A549 (cell line): ENCODE measurements around the gene DSEL. TPM values are rescaled to one million over a fixed set of nuclear protein-coding genes. Genes with fewer than 3 reads are reported as not detected.

Experiments used
- ATAC-seq, 2 experiments: fragments of 200-7000 bp in 1 of 2; fragments of >200 bp in 1 of 2; cut with Nextera tagmentation in 1 of 2; cut with Tn5 transposase in 1 of 2; 3 replicates each; pipeline versions ENCODE4 v1.8.0 to v1.9.1; 2018 to 2020; ENCODE audit warnings: mild to moderate bottlenecking in 1 of 2, moderate library complexity in 1 of 2
- CTCF ChIA-PET: fragments of 300-600 bp; sonication (Branson Sonifier 250); formaldehyde crosslinking; extraction: SDS; loops from one replicate; lab custom pipeline; 2021; ENCODE audit warnings: antibody characterized with exemption, inconsistent platforms; lab: Yijun Ruan, JAX
- POLR2A ChIA-PET: fragments of 350-600 bp; formaldehyde crosslinking; extraction: SDS; loops from one replicate; lab custom pipeline; 2021; ENCODE audit warnings: antibody characterized with exemption, inconsistent platforms; lab: Yijun Ruan, JAX
- DNase-seq, 2 experiments: peaks; one replicate each; pipeline versions ENCODE4 v3.0.0 to v3.0.0-alpha.2; 2011 to 2016; ENCODE audit warnings: low read depth in 1 of 2, low spot score in 1 of 2
- FAIRE-seq: peaks from 2 replicates; lab custom pipeline; 2011; peaks lifted over from hg19 to GRCh38; lab: Jason Lieb, UNC
- H3K27ac ChIP-seq, 2 experiments: fragments of >200 bp; sonication (Bioruptor Twin); formaldehyde crosslinking; 3 replicates each; pipeline ENCODE4 v1.5.1; 2016 to 2017
- H3K4me1 ChIP-seq: fragments of >200 bp; sonication (Bioruptor Twin); formaldehyde crosslinking; 3 replicates; pipeline ENCODE4 v1.6.1; 2016
- H3K4me2 ChIP-seq: fragments of >200 bp; sonication (Bioruptor Twin); formaldehyde crosslinking; 3 replicates; pipeline ENCODE4 v1.6.1; 2016
- H3K4me3 ChIP-seq: fragments of >200 bp; sonication (Bioruptor Twin); formaldehyde crosslinking; 3 replicates; pipeline ENCODE4 v1.5.1; 2016
- H3K9me3 ChIP-seq: fragments of >200 bp; sonication (Bioruptor Twin); formaldehyde crosslinking; 3 replicates; pipeline ENCODE4 v1.6.1; 2016
- CBX8 ChIP-seq: fragments of 200-600 bp; sonication (generic); IDR thresholded peaks from 2 replicates; pipeline ENCODE4 v1.6.1; 2016
- CHD2 ChIP-seq: fragments of 150-350 bp; IDR thresholded peaks from 2 replicates; pipeline ENCODE4 v1.6.1; 2014; ENCODE audit warnings: low read length; ENCODE audit not compliant: partially characterized antibody
- EHF ChIP-seq: fragments of 250-450 bp; sonication (Bioruptor Pico); IDR thresholded peaks from 2 replicates; pipeline ENCODE4 v1.5.0; 2020; ENCODE audit warnings: mild to moderate bottlenecking
- EHMT2 ChIP-seq: fragments of 200-600 bp; sonication (generic); IDR thresholded peaks from 2 replicates; pipeline ENCODE4 v1.6.1; 2016; ENCODE audit warnings: antibody characterized with exemption, low read depth, mild to moderate bottlenecking, moderate library complexity
- FOSB ChIP-seq: fragments of 250-450 bp; sonication (Bioruptor Pico); IDR thresholded peaks from 2 replicates; pipeline ENCODE4 v1.5.0; 2020; ENCODE audit warnings: mild to moderate bottlenecking, moderate library complexity
- FOSL2 ChIP-seq, 2 experiments: fragments of 450-650 bp in 1 of 2; fragments of >200 bp in 1 of 2; sonication (Bioruptor Twin) in 1 of 2; formaldehyde crosslinking; IDR thresholded peaks; 2 replicates each; pipeline versions ENCODE4 v1.5.0 to v1.6.1; 2016 to 2020; ENCODE audit warnings: mild to moderate bottlenecking in 1 of 2, moderate library complexity in 1 of 2
- FOXS1 ChIP-seq: fragments of 250-450 bp; sonication (Bioruptor Pico); IDR thresholded peaks from 2 replicates; pipeline ENCODE4 v1.5.0; 2020; ENCODE audit warnings: mild to moderate bottlenecking, moderate library complexity
- HEYL ChIP-seq: fragments of 250-450 bp; sonication (Bioruptor Pico); IDR thresholded peaks from 2 replicates; pipeline ENCODE4 v1.8.0; 2021; ENCODE audit warnings: mild to moderate bottlenecking, moderate library complexity
- JUNB ChIP-seq: fragments of >200 bp; sonication (Bioruptor Twin); formaldehyde crosslinking; IDR thresholded peaks from 2 replicates; pipeline ENCODE4 v1.6.1; 2016
- MAFK ChIP-seq: fragments of 450-650 bp; IDR thresholded peaks from 2 replicates; pipeline ENCODE4 v1.6.1; 2014; ENCODE audit not compliant: partially characterized antibody
- MAX ChIP-seq: IDR thresholded peaks from 2 replicates; pipeline ENCODE4 v1.6.1; 2012
- NFE2L2 ChIP-seq: fragments of 150-350 bp; conservative IDR thresholded peaks from 2 replicates; pipeline ENCODE4 v1.6.1; 2014; ENCODE audit warnings: low read length
- NPAS2 ChIP-seq: fragments of 250-450 bp; sonication (Bioruptor Pico); IDR thresholded peaks from 2 replicates; pipeline ENCODE4 v1.8.0; 2022; ENCODE audit warnings: mild to moderate bottlenecking, moderate library complexity, borderline replicate concordance
- PHF8 ChIP-seq: fragments of 200-600 bp; sonication (generic); IDR thresholded peaks from 2 replicates; pipeline ENCODE4 v1.6.1; 2016; ENCODE audit warnings: low read depth, mild to moderate bottlenecking, antibody characterized with exemption, moderate library complexity, borderline replicate concordance
- REST ChIP-seq: fragments of 200-600 bp; sonication (generic); IDR thresholded peaks from 2 replicates; pipeline ENCODE4 v1.6.1; 2016; ENCODE audit warnings: antibody characterized with exemption, mild to moderate bottlenecking, moderate library complexity
- RNF2 ChIP-seq: fragments of 200-600 bp; sonication (generic); IDR thresholded peaks from 2 replicates; pipeline ENCODE4 v1.6.1; 2016; ENCODE audit warnings: low read depth, mild to moderate bottlenecking, antibody characterized with exemption, moderate library complexity, borderline replicate concordance
- SMC3 ChIP-seq: fragments of >200 bp; sonication (Bioruptor Twin); formaldehyde crosslinking; IDR thresholded peaks from 3 replicates; pipeline ENCODE4 v1.6.1; 2018; ENCODE audit warnings: inconsistent platforms
- SREBF2 ChIP-seq: fragments of 450-650 bp; IDR thresholded peaks from 2 replicates; pipeline ENCODE4 v1.6.1; 2014; ENCODE audit warnings: mild to moderate bottlenecking, moderate library complexity
- ZC3H11A ChIP-seq: fragments of 450-650 bp; IDR thresholded peaks from 2 replicates; pipeline ENCODE4 v1.6.1; 2014; ENCODE audit warnings: antibody characterized with exemption, mild to moderate bottlenecking
- ZSCAN20 ChIP-seq: fragments of 250-450 bp; sonication (Bioruptor Pico); IDR thresholded peaks from 2 replicates; pipeline ENCODE4 v1.8.0; 2022; ENCODE audit warnings: mild to moderate bottlenecking, moderate library complexity
- WGBS: methylation state at CpG from one replicate; pipeline ENCODE4 v1.1.6; 2017; ENCODE audit errors: missing lambda C conversion rate; 5-methylcytosine and 5-hydroxymethylcytosine counted together
- polyA plus RNA-seq, 4 experiments: library from polyadenylated mRNA; depleted of rRNA in 3 of 4; stranded (reverse); fragments of >200 nt; fragmentation: RNase III in 1 of 4; extraction: RNeasy Plus Mini Kit Qiagen cat#74134 plus additional on column Dnase treatment in 1 of 4; gene quantifications; 2 replicates in 3 of 4; 3 replicates in 1 of 4; pipeline ENCODE4 v1.2.3, GENCODE V29; 2011 to 2017
- TF ChIP-seq, protein P1 (sequence below): fragments of >200 bp; sonication (Bioruptor Twin); formaldehyde crosslinking; IDR thresholded peaks from 2 replicates; pipeline ENCODE4 v1.6.1; 2016
- TF ChIP-seq, protein P2 (sequence below): fragments of >200 bp; sonication (Bioruptor Twin); formaldehyde crosslinking; IDR thresholded peaks from 3 replicates; pipeline ENCODE4 v1.6.1; 2016
- TF ChIP-seq, protein P3 (sequence below): fragments of 250-450 bp; sonication (Bioruptor Pico); IDR thresholded peaks from 2 replicates; pipeline ENCODE4 v1.5.0; 2021; ENCODE audit warnings: mild to moderate bottlenecking, moderate library complexity, borderline replicate concordance

DSEL gene
- polyA plus RNA-seq, 2 of the 4 experiments (the other 2 are of a cell fraction) = 0.21 to 0.34 TPM

DNA sequence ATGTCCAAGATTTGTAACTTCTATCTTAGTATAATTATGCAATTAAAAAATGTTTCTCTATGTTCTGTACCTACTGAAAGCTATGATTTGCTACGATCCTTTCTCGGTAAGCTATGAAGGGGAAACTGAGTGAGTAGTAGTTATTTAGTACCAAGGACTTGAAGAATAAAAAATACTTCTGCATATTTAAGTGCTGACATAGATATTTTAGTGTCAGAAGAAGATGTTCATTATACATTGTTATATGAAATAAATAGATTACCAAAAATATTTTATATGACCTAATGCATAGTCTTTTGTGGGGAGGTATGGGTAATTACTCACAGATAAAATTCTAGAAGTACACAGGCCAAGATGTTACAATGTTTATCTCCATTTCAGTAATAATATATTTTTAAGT lies 39.0 kb downstream of the DSEL start:
- no peak for DNase-seq
- ChIA-PET CTCF (no interaction called here), POLR2A (no interaction called here)
- Histone ChIP-seq H3K4me2 (no peak overlapping the region), H3K27ac (no peak overlapping the region), H3K4me1 (no peaks in the 10 kb centered on the region), H3K9me3 (no peaks in the 10 kb centered on the region), H3K4me3 (no peak overlapping the region)
- peak; percentile 13 for TF ChIP-seq MAFK
- TF ChIP-seq CHD2 = no peak
- no peak for TF ChIP-seq SREBF2
- 22% methylated on average over 2 of the region's 2 CpGs for WGBS
- FAIRE-seq = no peak
- ATAC-seq = no peak

GRCh38 chr18:67476585-67476984 lies 39.9 kb downstream of the DSEL start:
- Histone ChIP-seq H3K4me2 (no peak overlapping the region), H3K4me3 (no peak overlapping the region), H3K9me3 (no peaks in the 10 kb centered on the region)
- 30% methylated on average over 3 of the region's 3 CpGs for WGBS
- no peak for ATAC-seq
- CTCF ChIA-PET = no interaction called here
- POLR2A ChIA-PET = no interaction called here
- no peak for DNase-seq
- TF ChIP-seq NPAS2 (CRISPR knock-in tag) = no peak
- no peak for TF ChIP-seq MAX
- no peak for TF ChIP-seq NFE2L2
- no peak for TF ChIP-seq ZC3H11A
- no peak for TF ChIP-seq FOSL2 (IDR thresholded peaks at IDR 0.05)
- no peak for TF ChIP-seq FOSL2 (CRISPR knock-in tag; IDR thresholded peaks at IDR 0.05)
- no peak for TF ChIP-seq CHD2
- no peak for TF ChIP-seq JUNB
- TF ChIP-seq RNF2 = no peak
- no peak for TF ChIP-seq EHF (CRISPR knock-in tag)
- TF ChIP-seq ZSCAN20 (CRISPR knock-in tag) = no peak
- TF ChIP-seq EHMT2 = no peak
- TF ChIP-seq MAFK = no peak
- TF ChIP-seq REST = no peak
- no peak for TF ChIP-seq CBX8
- TF ChIP-seq, all 56 proteins: peak for 0
- no peak overlapping the region for H3K27ac ChIP-seq
- FAIRE-seq = no peak
- H3K4me1 ChIP-seq = no peaks in the 10 kb centered on the region

DNA sequence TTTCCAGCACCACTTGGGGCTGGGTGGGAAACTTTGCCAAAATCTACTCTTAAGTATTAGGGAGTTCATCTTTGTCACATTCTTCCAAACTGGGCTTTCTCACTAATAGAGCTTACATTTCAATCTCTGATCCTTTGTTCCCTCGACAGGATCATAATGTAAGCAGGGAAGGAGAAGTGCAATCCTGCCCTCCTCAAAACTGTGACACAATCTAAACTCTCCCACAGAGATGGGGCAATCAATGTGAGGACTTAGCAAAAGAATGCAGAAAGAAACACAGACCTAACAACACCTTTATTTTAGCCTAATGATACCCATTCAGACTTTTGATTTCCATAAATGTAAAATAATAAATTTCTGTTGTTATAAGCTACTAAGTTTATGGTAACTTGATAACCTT lies 40.8 kb downstream of the DSEL start:
- FAIRE-seq = no peak
- no peak overlapping the region for H3K27ac ChIP-seq
- H3K9me3 ChIP-seq = no peaks in the 10 kb centered on the region
- ChIA-PET CTCF (no interaction called here), POLR2A (no interaction called here)
- no peak for DNase-seq
- H3K4me2 ChIP-seq = no peak overlapping the region
- H3K4me3 ChIP-seq = no peak overlapping the region
- no peaks in the 10 kb centered on the region for H3K4me1 ChIP-seq
- TF ChIP-seq PHF8 (no peak), FOXS1 (CRISPR knock-in tag) (no peak), SMC3 (no peak), HEYL (CRISPR knock-in tag) (no peak), FOSB (CRISPR knock-in tag) (no peak)
- TF ChIP-seq, protein P1, sequence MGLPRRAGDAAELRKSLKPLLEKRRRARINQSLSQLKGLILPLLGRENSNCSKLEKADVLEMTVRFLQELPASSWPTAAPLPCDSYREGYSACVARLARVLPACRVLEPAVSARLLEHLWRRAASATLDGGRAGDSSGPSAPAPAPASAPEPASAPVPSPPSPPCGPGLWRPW = no peak
- TF ChIP-seq, protein P2, sequence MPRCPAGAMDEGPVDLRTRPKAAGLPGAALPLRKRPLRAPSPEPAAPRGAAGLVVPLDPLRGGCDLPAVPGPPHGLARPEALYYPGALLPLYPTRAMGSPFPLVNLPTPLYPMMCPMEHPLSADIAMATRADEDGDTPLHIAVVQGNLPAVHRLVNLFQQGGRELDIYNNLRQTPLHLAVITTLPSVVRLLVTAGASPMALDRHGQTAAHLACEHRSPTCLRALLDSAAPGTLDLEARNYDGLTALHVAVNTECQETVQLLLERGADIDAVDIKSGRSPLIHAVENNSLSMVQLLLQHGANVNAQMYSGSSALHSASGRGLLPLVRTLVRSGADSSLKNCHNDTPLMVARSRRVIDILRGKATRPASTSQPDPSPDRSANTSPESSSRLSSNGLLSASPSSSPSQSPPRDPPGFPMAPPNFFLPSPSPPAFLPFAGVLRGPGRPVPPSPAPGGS = no peak
- TF ChIP-seq, protein P3, sequence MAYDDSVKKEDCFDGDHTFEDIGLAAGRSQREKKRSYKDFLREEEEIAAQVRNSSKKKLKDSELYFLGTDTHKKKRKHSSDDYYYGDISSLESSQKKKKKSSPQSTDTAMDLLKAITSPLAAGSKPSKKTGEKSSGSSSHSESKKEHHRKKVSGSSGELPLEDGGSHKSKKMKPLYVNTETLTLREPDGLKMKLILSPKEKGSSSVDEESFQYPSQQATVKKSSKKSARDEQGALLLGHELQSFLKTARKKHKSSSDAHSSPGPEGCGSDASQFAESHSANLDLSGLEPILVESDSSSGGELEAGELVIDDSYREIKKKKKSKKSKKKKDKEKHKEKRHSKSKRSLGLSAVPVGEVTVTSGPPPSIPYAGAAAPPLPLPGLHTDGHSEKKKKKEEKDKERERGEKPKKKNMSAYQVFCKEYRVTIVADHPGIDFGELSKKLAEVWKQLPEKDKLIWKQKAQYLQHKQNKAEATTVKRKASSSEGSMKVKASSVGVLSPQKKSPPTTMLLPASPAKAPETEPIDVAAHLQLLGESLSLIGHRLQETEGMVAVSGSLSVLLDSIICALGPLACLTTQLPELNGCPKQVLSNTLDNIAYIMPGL = no peak
- no peak for ATAC-seq
- WGBS = 0% methylated on average over 1 of the region's 1 CpG
